GM19455 (cell line): Measurements from ENCODE around the gene OPCML.

Source experiments
- ATAC-seq: cut with Tn5 transposase; IDR thresholded peaks from one replicate; pipeline ENCODE4 v1.9.1; 2021; ENCODE audit not compliant: unreplicated experiment

The OPCML gene

DNA sequence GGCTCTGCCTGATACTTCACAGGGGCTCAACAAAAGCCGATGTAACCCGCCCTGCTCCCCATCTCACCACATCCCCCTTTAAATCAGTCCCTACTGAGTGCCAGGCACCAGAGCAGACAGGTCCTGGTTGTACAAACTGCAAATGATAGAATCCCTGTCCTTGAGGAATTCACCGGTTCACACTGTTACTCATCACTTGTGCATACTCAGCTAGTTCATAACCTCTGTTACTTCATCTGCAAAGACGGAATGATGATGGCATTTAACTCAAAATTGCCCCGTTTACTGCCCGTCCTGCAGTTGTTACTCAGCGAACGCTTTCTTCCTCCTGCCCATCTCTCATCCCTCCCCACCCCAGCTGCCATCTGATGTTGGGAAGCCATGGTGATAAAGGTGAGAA is 384.7 kb downstream of the OPCML start:
- ATAC-seq: no peak

DNA sequence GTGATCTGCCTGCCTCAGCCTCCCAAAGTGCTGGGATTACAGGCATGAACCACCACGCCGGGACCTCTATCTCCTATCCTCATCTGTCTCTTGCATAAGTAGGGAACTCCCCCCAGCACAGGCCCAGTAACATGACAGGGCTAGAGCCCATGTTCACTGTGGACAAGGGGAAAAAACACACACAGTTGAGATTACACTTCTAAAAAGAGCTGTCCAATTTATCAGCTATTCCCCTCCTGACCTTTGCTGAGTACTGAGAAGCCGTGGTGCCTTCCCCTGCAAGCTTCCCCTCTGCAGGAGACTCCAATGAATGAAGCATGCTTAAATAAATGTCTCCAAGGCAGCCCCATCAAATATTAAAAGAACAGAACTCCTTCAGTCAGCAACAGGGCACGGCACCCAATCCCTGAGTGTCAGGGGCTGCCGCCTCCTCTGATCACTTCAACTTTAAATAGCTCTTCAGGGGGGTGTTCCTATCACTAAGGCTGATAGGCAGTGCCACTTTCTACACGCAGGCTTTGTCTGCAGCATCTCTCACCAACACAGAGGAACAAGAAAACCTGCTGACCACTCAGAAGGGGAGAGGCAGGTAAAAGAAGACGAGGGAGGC is 385.5 kb downstream of the OPCML start:
- ATAC-seq: no peak

DNA sequence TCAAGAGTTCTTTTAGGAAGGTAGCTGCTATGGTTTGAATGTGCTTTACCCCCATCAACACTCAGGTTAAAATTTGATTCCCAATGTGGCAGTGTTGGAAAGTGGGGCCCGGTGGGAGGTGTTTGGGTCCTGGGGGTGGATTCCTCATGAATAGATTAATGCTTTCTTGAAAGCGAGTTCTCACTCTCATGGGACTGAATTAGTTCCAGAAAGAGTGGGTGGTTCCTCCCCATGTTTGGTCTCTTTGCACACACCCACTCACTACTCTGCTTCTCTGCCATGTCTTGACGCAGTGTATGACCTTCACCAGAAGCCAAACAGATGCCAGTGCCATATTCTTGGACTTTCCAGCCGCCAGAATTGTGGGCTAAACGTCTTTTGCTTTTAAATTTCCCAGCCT is 394.4 kb downstream of the OPCML start:
- ATAC-seq: no peak

DNA sequence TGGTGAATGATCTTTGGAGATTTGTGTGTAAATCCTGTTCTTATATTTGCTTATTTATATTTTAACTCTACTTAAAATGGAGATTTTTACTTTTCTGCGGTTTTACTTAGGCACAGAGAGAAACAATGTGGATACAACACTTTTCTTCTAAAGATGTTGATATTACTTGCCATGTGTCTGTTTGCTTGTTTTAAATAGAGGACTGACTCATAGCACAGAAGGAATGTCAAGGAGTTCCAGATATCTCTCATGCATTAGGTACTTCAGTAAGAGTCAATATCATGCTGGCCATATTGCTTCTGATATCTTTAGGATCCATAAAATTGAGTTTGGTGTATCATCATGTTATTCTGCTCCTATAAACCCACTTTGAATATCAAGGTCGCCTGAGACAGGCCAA is 395.0 kb downstream of the OPCML start:
- ATAC-seq: no peak

DNA sequence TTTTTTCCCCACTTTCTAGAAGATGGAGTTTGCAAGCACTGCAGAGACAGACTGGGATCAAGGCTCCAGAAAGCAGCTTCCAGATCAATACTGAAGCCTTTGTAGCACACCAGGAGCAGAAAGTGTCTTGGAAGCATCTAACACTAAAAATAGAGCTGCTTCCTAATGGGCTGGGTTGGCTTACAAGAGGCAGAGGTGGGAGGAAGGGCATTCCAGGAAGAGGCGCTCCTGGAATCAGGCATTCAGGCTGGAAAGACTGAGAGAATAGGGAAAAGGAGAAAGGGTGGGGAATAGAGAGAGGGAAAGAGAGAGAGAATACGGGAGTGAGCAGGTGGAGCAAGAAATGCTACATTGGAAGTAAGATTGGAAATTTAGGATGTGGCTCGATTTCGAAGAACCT is 395.9 kb downstream of the OPCML start:
- no peak for ATAC-seq

DNA sequence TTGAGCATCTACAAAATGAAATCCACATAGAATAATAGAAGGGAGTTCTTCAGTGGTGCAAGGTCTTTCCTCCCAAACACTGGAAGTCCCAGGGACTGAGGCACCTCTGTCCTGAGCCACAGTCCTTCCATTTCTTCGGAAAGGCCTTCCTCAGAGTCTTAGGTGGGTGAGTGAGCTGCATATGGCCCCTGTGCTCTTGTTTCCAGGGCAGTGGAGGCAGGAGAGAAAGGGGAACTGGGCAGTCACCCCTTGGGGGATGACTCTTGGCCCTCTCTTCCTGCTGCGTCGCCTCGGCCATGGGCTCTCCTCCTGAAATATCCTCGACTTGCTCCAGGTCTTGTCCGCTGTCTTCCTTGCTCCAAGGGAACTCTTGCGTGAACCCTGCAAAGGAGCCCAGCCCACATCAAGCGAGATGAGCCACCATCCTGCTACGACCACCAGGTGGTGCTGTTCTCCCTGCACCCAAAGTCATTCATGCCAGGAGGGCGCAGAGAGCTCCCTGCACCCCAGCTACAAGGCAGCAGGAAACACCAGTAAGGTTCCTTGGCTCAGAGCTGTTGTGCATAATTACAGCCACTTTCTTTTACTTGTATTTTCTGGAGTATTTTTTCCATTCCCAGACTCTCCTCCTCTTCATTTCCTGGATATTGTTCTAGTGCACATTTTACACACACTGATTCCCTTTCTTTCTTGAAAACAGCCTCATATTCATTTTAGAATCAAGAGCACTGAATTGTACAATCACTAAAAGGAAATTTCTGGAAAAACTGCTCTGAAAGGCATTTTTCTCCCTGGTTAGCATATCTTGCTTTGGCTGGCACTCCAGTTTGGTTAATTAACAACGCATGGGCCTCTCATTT is 397.8 kb downstream of the OPCML start:
- peak; percentile 92 for ATAC-seq

DNA sequence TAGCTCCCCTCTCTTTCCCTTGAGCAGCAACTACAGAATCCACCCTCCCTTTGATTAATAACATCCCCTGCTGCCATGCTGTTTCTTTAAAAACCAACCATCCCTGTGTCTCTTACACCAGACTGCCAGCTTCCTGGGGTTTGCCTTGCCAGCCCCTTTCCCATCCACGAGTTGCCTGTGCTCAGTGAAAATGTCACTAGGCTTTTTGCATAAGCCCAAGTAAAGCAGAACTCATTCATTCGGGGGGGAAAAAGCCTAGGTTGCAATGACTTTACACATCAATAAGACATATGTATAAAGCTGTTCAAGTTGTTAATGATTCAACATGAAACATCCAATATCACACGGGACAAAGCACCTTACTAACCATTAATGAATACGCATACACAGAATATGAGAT is 398.7 kb downstream of the OPCML start:
- ATAC-seq: no peak

DNA sequence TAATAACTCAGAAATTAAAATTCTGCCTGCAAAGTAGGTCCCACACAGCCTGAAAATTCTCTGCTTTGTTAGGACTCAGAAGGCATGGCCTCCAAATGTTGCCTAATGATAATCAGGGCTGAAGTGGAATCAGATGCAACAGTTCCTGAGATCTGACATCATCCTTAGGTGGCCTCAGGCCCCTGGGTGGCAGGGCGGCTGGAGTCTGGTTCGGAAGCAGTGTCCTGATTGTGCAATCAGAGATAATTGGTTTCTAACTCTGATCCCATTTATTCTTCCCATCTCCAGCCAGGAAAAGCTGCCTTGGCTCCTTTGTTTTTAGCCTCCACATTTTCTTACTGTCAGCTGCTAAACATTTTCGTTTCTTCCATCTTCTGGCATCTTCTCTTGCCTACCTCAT is 399.3 kb downstream of the OPCML start:
- ATAC-seq: no peak

DNA sequence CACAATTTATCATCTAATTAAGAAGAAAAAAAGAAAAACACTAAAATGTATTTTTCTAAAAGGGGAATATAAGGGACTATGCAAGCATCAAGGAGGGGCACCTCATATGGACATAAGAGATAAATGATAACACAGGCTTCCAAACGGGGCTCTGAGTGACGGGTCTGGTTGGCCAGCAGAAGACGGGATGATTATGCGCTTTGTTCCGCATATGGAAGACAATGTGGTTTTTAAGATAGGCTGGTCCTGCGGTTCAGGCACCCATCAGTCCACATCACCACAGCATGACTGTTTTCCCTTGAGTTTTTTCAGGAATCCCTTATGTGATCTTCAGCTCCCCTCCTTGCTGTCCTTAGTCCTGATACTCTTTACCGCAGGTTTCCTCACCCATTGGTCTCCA is 404.6 kb downstream of the OPCML start:
- no peak for ATAC-seq

DNA sequence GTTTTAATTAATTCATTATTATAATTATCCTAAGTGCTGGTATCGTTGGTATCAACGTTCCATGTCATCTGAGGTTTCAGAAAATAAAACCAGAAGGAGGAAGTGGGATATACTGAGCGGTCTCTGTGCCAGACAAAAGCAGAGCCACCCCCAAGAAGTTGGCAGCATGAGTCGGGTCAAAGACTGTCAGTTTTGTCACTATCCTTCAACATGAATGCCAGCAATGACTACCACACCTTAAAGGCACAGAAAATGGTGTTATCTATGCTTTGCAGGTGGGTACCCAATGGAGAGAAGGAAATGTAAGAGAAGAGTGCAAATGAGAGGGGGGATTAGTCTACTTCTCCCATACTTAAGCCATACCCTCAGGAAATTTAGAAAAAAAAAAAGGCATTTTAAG is 408.5 kb downstream of the OPCML start:
- ATAC-seq: no peak

DNA sequence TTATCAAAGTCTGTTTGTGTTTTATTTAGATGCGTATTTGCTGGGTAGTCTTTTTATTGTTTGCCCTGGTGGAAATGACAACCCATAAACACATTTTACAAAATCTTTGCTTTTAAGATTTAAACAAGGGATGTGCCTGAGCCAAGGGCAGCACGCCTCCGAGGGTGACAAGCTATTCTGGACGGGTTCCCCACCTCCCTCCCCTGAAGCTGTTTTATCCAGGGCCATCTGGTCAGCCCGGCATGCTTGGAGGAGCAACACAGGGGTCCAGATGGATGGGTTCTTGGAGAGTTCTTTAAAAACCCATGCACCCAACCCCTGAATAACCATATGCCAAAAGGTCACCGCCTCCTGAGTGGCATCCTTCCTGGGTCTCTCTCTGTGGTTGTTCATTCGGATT is 408.9 kb downstream of the OPCML start:
- no peak for ATAC-seq

DNA sequence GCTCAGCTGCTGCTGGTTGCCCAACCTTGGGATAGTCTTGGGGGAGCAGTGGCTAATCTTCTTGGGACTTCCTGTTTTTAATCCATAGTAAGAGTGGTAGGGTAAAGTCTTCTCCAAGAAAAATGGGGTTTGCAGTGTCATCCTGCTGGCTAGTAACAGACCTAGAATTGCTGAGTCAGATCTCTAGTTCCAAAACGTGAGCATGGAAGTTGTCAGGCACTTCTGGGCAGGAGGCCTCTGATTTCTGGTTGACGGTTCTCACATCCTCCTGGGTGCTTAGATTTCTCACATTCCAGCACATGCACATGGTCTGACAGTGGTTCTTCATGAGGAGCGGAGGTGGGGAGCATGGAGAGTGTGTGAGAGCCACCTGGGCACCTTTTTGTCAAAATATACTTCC is 410.0 kb downstream of the OPCML start:
- no peak for ATAC-seq

DNA sequence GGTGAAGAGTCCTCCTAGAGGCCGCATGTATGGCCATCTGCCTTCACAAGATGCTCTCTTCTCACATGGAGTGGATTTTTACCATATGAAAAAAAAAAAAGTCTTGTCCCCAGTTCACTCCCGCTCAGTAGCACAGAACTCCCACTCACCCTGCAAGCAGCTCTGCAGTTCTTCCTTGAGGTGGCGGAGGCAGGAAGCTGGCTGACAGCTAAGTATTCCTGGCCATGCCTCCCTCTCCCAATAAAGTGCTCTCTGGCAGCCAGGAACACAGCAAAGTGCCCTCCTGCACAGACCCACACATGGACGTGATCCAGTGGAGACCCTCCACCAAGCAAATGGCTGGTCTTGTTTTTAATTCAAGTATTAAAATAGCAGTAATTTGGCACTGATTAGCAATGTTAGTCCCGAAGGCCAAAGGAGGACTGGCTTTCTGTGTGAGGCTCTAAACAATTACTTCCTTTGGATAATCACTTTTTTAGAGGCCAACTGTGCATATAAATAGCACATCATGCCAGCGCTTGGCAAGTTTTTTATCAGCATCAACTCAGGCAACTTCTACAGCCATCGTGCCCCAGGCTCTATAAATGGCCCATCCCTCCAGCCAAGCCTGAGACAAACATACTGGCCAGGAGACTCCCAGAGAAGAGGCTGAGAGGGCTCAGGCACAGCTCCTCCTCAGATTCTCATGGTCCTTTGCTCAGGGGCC is 413.6 kb downstream of the OPCML start:
- ATAC-seq: no peak

DNA sequence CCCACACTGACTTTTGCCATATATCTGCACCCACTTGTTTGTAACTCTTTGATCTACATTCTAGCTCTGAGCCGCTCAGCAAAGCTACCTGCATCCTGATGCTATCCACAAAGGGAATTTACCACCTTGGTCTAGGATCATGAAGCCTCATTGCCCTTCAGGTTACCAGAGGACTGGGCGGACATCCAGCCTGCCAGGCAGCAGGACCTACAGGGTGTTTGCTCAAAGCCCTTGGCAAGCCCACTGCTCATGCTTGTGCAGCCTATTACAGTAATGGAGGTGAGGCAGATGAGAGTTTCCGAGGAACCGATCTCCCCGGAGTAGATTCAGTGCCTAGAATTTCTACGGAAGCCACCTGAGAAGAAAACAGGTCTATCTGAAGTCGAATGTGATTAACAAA is 417.2 kb downstream of the OPCML start:
- no peak for ATAC-seq

DNA sequence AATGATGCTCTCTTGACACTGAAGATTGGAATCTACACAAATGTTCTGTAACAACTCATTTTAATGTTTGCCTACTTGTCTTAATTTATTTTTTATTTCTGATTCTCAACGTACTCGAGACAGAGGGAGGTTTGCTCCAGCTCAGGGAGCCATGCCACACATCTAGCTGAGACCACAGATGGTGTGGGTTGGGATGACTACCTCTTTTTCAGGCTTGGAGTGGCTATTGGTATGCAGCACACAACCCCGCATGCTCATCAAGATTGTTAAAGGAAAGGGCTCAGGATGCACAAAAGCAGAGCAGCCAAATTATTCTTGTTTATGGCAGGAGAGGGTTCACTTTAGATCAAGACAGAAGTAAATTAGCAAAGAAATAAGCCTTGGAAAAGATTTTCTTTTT is 424.5 kb downstream of the OPCML start:
- no peak for ATAC-seq

DNA sequence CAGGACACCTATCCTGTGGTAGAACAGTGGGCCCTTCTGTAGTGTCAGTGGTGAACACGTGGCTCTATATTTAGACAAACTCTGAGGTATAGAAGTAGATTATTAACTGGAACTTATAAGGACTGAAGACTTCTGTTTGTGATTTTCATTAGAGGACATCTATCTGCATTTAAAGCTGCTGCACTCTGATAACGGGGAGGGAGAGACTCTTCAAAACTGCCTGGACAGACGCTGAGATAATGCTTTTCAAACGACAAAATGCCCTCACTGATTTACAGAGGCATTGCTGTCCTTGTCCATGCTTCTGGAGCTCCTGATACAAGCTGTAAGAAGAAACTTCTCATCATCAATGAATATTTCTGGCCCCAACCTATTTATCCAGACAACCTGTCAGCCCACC is 425.2 kb downstream of the OPCML start:
- no peak for ATAC-seq

DNA sequence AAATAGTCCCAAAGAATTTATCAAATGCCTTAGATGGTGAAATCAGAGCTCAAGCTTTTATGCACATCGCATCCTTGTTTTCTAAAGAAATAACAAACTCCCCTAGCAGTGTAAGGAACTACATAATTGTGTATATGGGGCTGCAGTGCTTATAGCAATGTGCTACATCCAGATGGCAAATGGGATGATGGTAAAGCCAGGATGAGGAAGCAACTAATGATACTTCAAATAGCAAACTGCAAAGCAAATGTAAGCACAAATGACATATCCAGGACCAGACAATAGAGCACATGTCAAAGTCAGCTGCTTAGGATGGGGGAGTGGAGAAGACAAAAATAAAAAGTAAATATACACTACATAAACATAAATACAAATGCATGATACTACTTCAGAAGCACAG is 425.9 kb downstream of the OPCML start:
- ATAC-seq: no peak

DNA sequence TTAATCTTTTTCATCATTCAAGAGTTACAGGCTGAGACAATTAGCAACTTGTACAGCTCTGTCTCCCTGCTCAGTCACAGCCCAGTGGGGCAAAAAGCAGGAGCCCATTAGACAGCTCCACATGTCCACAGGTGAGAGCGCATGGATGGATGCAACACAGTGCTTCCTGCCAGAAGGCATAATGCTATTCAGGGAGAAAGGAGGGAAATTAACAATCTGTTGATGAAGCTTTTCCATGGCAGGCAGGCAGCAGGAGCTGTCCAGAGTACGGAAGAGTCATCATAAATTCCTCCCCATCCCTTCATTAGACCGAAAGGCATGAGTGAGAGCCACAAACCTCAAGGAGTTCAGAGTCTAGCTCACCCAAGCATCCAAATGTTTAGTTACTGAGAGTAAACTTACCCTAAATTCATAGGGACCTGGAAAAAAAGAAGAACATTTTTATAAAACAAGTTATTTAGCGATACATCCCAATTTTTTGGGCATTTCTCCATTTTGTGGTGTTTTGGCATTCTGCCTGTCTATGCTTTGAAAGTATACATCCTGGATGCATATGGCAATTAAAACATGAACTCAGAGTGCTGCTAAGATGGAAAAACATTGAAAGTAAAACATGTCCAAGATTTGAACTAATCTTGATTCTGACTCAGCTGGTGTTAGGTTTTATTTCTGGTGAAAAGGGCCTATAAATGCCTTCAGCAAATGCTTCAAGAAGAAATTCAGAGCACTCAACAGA is 428.1 kb downstream of the OPCML start:
- no peak for ATAC-seq

DNA sequence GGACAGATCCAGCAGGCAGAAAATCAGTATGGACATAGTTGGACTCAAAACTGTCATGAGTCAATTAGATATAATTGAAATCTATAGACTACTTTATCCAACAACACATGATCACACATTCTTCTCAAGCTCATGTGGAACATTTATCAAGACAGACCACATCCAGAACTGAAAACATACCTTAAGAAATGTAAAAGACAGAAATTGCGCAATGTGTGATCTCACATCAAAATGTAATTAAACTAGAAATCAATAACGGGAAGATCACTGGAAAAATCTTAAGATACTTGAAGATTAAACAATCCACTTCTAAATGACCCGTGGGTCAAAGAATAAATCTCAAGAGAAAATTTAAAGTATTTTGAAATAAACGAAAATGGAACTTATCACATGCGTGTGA is 435.3 kb downstream of the OPCML start:
- ATAC-seq: no peak

DNA sequence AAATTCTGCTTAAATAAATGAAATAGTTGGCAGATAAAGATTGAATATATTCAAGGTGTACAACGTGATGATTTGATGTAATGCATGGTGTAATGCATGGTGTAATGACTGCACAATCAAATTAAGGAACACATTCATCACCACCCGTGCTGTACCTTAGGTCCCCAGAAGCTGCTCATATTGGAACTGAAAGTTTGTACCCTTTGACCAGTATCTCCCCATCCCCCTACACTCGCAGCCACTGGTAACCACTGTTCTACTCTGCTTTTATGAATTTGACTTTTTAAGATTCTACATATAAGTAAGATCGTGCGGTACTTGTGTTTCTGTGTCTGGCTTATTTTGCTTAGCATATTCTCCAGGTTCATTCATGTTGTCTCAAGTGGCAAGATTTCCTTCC is 445.8 kb downstream of the OPCML start:
- ATAC-seq: no peak

DNA sequence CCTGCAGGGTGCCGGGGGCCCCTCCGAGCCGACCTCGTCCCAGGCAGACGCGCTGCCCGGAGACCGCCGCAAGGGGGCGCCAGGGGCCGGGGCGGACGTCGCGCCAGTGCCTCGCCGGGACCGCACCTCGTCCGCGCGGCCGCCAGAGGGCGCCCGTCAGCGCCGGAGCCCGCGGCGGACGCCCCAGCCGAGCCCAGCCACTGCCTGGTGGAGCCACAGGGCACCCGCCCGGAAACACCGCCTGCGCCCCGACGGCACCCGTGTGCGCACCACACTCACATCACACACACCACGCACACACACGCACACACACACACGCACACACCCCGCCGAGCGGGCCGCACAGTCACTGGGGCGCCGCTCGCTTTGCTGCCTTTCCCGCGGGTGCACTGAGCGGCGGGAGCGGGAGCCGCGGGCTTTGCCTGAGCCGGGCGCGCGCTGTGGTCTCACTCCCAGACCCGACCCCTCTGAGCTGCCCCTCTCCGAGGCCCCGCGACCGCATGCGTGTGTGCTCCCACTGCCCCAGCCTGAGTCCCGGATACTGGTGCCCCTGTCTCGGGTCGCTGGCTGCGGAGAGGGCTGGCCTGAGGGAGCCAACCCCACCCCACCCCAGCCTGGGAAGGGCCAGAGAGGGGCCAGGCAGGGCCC is 449.3 kb downstream of the OPCML start:
- ATAC-seq: peak; percentile 91
